AG08396 (cell line): ENCODE results near the gene SCN4A.
"Not testable (repeated sequence)": the region's sequence is repeated elsewhere in the genome, so short reads cannot be mapped to it uniquely, and the experiment has no call there.

Source experiments
- DNase-seq: peaks from one replicate; pipeline ENCODE4 v3.0.0; 2012; ENCODE audit warnings: low spot score, mixed read lengths

The SCN4A gene

GRCh38 chr17:63934183-63935112, 38.3 kb downstream of the SCN4A start:
- DNase-seq: no peak

DNA sequence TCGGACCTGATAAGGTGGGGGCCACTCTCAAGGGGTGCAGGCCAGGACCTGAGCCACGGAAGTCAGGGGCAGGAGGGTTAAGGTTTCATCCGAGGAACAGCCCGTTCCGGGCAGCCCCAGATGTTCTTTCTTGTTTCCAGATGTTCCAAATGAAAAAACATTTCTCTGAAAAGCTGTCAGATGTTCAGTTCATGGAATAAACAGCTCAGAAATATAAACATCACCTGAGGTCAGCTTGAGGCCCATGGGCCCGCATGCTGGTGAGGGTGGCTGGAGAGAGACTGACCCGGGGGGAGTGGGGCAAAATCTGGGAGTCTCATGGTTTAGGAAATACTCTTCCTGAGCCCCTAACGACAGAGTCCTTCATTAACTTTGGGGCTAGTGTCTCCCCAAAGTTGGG, 39.1 kb downstream of the SCN4A start:
- no peak for DNase-seq

GRCh38 chr17:63932721-63933120, 40.0 kb downstream of the SCN4A start:
- no peak for DNase-seq

DNA sequence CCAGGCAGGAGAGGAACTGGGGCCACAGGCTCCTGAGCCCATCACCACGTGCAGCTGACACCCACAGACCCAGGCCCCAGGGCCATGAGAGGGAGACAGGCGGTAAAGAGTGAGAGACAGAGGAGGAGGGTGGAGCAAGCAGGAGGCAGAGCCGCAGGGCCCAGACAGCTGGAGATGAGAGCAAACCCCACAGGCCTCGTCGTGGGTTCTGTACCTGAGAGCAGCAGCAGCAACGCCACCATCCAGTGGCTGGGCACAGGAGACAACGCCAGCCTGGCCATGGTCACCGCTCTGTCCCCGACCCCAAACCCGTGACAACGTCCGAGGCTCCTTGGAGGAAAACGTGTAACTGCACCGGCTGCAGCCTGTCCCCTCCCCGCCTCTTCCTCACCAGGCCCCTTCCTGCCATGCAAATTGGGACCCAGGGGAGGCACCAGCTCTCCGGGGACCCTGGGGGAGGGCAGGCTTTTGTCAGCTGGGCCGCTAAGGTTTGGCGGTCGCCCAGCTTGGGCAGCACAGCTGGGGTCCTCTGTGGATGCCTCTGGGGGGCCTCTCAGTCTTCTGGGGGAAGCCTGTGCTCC, 40.6 kb downstream of the SCN4A start, which contains the start of gene CD79B:
CD79B (minus strand) TSS at position 351 of the 581 bp plus-strand sequence; CDS start at position 281, 70 bp downstream.
- DNase-seq: no peak

DNA sequence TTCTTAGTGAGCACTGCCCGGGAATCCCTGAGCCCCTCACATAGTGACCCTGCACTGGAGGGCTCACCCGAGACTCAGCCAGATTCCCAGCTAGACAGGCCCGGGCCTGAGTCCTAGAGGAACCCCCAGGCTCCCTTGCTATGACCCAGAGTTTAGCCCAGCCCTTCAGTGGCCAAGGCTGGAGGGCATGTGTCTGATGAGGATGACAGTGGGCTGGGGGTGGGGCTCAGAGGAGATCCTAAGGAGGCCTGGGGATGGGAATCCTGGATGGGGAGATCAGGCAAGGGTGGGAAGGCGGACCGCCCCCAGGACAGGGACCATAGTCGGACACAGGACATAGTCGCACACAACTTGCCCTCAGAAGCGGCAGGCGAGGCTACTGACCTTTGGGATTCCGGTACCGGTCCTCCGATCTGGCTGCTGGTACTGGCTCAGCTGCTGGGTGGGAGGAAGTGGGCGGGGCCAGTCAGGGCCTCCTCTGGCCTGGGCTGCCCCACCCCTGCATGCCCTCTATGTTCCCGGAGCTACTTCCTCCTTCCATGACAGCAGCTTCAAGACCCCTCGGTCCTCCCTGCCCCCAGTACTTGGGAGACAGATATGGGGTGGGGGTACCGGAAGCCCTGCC, 41.7 kb downstream of the SCN4A start:
- no peak for DNase-seq

DNA sequence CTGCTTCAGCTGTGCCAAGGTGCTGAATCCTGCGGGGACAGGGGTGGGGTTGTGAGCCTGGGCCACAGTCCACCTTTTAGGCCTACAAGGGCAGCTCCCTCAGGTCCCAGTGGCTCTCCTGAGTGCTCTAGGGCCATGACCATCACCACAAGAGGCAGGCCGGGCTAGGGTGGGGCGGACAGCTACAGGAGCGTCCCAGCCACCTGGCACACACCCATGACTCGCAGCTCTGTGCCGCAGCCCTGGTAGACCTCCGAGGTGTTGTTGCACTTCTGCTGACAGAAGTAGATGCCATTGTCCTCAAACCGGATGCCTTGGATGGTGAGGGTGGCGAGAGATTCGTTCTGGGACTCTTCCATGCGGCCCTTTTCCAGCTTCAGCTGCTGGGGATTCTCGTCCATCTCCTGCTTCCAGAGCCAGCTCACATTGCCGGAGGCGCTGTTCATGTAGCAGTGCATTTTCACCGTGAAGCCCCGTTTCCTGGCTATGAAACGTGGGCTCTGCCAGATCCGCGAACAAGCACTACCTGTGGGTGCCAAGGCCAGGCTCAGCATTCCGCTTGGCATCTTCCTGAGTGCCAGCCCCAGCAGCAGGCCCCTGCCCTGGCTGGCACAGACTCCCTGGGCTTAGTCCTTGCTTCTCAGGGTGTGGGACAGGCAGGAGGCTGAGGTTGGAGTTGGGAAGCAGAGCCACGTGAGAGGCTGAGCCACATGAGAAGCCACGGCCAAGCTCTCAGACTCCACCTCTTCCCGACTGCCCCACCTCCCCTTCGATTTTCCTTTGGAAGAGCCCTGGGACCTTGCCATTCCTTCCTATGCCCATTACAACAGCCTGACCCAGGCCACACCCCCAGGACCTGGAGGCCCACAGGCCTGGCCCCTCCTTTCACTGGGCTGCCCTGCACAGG, 42.6 kb downstream of the SCN4A start:
- no peak for DNase-seq

GRCh38 chr17:63928966-63929695, 43.6 kb downstream of the SCN4A start:
- no peak for DNase-seq

DNA sequence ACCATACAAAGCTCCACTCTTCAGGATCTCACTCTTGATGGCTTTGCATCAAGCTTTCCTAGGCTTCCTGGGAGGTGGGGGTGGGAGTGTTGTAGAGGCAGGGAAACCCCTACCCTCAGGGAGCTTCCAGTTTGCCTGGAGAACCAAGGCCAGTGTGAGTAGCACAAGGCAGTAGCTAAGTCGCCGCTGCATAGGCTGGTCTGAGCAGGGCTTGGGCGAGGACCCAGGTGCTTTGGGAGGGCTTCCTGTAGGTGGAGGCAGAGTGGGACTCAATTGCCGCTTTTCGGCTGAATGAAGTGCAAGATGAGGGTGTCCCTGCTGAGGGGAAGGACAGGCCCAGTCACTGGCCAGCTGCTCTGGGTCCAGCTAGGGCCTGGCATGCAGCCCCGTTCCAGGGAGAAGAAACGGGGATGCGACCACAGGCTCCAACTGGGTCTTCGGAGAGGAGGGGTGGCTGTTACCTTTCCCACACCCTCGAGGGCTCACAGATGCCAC, 44.5 kb downstream of the SCN4A start:
- DNase-seq: no peak

DNA sequence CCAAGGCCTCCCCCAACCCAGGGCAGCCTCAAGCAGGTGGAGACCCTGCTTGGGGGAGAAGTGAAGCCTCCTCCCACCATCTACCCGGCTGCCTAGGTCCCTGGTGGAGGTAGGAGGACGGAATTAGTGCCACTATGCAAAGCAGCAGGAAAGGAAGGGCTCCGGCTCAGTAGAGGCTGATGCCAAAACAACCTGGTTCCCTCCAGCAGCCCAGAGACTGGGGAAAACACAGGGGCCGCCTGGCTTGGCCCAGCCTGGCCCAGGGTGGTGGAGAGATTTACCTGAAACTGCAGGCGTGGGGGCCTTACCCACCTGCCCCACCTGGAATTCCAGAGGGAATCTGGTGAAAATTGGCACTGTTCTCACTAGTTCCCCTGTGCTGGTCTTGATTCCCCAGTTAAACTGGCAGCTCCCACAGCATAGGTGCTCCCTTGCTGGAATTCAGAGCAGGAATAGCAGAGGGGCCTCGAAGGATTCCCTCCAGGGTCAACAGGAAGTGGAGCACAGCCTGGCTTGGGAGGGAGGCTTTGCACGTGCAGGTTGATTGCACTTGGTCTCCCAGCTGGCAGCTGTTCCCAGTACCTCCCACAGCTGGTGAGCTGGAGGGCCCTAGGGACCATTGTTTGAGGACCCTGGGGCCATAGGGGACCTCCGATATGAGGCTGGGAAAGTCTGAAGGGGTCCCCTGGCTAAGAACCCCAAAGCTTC, 45.1 kb downstream of the SCN4A start:
- no peak for DNase-seq

DNA sequence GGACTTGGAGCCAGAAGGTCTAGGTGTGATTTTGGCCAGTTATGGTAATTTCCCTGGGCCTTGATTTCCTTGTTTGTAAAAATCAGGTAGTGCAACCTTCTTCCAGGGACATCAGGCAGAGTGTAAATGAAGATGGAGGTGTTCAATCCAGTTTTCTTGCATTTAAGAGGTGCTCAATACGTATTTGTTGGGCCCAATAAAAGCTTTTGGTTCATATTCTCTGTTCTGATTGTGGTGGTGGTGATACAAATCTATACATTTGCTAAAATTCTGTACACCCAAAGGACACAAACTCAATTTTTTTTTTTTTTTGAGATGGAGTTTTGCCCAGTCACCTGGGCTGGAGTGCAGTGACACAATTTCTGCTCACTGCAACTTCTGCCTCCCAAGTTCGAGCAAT, 46.6 kb downstream of the SCN4A start:
- no peak for DNase-seq

- DNase-seq: no peak
Measured at GRCh38 chr17:63925615-63926014, 47.1 kb downstream of the SCN4A start.

DNA sequence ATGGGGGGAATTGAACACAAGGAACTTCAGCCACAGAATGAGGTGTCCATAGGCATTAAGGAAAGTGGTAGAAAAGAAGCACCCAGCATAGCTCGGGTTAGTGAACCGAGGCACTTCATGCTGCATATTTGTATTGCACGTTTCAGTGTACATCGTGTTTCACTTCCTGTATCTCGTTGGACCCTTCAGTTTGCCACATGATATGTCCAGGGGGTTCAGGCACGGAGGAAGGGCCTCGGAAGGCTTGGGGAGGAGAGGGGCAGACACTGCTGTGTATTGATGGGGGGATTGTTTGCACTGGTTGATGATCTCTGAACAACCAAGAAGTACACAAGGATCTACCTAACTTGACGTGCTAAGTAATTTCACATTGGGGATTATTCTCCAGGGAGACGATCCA, 50.3 kb downstream of the SCN4A start:
- not testable (repeated sequence) for DNase-seq

- DNase-seq: not testable (repeated sequence)
Measured at GRCh38 chr17:63920779-63921178, 51.9 kb downstream of the SCN4A start.

GRCh38 chr17:63920050-63920449, 52.7 kb downstream of the SCN4A start:
- DNase-seq: not testable (repeated sequence)

DNA sequence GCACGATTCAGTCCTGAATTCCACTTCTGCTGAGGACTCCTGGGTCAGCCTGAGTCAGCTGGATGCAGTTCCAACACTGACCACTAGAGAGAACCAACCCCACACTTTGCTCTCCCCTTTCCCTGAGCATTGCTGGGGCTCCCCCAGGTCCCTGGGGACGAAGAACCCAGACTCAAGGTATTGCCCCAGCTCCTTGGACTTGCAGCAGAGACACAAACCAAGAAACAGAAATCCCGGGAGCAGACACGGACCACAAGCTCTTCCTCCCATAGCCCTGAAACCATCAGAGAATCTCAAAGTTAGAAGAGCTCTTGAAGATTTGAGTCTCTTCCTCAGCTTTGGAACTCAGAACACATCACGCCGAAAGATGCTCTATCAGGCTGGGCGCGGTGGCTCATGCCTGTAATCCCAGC, 53.4 kb downstream of the SCN4A start:
- DNase-seq: peak; percentile 87

DNA sequence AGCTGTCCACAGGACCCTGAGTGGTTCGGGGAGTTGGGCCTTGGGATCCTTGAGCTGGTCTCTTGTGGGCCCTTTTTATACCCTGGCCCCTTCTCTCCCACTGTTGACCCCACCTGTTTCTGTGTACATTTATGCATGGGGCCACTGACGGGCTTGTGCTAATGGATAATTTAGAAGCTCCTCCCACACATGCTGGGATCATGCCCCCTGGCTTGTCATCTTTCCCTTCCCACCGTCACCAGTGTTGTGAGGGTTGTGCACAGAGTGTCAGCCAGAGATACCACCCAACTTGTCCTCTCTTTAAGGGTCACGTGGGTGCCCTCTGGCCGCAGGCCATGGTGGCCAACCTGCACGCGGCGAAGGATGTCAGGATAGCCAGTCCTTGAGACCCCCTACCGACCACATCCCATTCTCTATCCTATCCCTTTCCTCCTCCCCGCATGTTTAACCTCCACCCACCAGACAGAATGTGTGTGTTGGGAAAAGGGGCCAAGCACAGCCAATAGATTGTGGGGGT, 53.9 kb downstream of the SCN4A start, which contains the start of gene GH1:
GH1 (minus strand) TSS at position 51 of the 517 bp plus-strand sequence. CDS start 63 bp downstream, outside the sequence.
- not testable (repeated sequence) for DNase-seq

GRCh38 chr17:63918305-63918704, 54.4 kb downstream of the SCN4A start:
- DNase-seq: no peak

GRCh38 chr17:63917646-63918045, 55.1 kb downstream of the SCN4A start:
- no peak for DNase-seq

DNA sequence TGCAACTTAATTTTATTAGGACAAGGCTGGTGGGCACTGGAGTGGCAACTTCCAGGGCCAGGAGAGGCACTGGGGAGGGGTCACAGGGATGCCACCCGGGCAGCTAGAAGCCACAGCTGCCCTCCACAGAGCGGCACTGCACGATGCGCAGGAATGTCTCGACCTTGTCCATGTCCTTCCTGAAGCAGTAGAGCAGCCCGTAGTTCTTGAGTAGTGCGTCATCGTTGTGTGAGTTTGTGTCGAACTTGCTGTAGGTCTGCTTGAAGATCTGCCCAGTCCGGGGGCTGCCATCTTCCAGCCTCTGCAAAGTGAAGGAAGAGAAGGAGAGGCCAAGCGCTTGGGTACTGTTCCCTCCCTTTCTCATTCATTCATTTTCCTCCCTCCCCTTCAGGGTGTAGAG, 55.5 kb downstream of the SCN4A start:
- DNase-seq: not testable (repeated sequence)
